Measurements from ENCODE around the gene MYL12A.
A peak's percentile ranks its signal among the peaks of the same experiment; 100 is the strongest.

MYL12A gene

DNA sequence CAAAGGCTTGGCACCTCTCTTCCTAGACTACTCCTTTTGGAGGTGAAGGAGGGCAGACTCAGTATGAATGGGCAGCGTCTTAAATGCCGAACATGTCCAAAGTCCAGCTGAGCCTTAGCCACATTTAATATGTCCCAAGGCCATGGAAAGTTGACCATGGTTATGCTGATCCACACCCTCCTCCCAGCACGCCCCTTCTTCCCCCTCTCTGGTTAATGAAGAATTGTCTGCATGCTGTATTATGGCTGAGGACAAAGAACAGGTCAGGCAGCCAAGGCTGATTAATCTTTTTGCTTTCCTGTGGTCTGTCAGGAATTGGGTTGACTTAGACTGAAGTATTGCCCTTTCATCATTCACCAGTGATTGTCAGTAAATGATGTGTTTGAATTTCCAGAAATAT, 22.0 kb upstream of the MYL12A start:
- DNase-seq, result no peak

DNA sequence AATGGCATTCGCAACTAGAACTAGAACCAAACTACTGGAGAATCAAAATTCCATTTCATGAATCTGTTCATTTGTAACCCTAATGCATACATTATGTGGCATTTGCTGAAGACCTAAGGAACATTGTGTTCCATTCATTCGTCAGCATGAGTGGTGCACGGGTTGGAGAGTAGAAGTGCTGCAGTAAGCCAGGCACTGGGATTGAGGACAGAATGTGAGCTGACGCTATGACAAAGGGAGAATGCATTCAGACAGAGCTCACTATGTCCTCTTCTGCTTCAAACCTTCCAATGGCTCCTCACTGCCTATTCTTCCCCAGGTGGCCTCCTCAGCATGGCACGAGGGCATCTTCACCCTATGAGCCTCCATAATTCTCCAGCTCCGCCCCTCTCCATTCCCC, 21.6 kb upstream of the MYL12A start:
- no peak for DNase-seq

DNA sequence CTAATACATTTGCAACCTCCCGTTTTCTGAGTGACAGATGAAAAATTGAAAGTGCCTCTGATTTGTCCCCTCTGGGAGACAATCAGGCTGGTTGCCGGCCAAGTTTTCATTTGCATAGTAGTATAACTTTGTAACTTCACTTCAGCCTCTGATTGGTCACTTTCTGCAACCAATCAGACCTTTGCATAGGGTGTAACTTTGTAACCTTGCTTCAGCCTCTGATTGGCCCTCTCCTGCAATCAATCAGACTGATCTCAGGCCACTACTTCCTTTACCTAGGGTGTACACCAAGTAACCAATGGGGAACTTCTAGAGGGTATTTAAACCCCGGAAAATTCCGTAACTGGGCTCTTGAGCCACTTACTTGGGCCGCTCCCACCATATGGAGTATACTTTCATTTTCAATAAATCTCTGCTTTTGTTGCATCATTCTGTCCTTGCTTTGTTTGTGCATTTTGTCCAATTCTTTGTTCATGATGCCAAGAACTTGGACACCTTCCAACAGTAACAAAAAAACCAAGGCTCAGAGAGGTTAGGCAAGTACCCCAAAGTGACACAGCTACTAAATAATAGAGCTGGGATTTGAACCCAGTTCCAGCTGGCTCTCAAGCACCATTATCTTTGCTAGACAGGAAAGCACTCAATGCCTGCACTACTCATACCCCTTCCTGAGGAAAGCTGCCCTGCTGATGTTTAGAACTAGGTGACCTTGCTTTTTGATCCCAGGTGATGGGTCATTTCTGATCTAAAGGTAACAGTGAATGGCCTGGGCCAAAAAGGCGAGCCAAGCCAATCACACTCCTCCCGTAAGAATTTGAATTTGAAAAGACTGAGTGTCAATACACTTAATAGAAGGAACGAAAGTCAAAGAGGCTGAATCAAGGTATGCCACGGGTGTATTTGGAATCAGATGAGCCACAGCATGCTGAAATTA, 16.9 kb upstream of the MYL12A start:
- no peak for DNase-seq

DNA sequence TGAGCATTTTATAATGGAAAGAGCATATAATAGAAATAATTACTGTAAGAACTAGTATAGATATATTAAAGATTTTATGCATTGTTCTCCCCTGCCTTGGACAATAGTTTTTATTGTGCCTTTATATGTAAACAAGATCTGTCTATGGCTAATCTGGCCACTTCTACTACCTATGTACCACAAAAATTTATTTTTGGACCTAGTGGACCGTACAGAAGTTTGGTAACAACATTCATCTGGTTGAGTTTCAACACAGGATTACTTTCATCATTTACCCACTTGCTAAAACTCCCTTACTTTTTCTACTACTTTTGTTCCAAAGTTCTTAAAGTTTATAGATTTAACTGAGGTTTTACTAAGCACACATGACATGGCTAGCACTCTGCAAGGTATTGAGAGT, 14.6 kb upstream of the MYL12A start:
- DNase-seq, result no peak

DNA sequence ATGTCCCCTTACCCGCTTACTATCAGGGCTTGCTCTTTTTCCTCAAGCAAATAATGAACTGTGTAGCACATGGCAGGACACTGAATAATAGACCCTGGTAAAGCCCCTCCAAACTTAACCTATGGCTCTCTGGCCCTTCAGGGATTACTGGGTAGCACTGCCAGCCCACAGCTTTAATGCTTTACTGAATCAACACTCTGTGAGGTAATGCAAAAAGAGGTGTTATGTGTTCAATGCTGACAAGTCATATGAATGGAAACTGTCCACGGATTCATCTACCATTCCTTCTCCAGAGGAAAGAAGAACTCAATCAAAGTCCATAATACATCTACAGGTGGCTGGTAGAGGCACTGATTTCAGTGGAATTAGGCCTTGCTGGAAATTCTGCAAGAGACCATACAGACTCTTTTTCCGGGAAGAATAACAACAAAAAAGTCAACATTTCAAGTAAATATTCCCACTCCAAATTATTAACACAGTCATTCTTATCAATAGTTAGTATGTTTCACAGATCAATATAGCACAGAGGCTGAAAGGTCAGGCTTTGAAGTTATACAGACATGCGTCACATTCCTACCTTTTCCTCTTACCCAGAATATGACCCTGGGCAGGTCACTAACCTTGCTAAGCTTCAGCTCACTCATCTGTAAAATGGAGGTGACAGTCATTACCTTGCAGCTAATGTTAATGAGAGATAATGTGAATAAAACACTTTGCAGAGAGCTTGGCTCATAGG, 14.0 kb upstream of the MYL12A start:
- DNase-seq, result no peak

DNA sequence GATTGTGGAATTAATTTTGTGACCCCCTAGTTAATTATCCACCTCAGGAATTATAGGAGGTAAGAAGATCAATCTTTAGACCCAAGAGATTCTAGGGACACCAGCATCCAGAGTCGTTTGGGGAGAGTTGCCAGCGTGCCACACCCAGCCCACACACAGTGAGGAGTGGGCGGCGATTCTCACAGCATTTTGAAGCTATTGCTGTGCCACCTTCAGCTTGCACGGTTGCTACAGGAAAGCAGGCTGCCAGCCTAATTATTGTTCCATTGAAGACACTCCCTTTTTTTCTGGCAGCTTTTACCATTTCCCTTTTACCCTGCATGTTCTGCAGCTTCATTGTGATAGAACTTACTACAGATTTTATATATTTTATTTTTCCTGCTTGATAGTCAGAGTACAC, 13.1 kb upstream of the MYL12A start:
- DNase-seq, result no peak

DNA sequence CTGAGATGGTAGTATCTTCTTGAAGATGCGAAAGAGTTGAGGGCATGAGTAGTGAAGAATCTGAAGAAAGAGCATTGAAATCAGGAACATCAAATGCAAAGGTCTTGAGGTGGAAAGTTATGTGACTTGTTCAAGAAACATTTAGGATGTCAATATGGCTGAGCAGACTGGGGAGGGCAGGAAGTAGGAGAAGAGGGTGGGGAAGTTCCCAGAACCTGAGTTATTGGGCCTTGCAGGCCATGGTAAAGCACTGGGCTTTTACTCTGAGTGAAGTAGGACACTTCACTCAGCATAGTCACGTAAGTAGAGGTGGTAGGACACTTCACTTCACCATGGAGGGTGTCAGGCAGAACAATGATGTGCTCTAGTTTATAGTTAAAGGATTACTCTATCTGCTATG, 11.8 kb upstream of the MYL12A start:
- DNase-seq, result no peak

DNA sequence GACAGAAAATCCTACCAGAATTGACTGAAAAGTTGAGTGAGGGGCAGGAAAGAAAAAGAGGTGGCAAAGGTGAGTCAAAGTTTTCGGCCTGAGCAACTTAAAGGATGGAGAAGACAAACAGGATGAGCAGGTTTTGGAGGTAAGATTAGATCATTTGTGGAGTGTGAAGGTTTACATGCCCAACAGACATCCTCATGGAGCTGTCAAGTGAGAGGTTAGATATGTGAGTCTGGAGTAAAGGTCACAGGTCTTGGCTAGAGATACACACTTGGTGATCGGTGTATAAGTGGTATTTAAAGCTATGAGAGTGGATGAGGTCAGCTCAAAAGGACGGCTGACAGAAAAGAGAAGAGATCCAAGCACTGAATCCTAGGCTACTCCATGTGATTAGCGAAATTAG, 11.1 kb upstream of the MYL12A start:
- no peak for DNase-seq

DNA sequence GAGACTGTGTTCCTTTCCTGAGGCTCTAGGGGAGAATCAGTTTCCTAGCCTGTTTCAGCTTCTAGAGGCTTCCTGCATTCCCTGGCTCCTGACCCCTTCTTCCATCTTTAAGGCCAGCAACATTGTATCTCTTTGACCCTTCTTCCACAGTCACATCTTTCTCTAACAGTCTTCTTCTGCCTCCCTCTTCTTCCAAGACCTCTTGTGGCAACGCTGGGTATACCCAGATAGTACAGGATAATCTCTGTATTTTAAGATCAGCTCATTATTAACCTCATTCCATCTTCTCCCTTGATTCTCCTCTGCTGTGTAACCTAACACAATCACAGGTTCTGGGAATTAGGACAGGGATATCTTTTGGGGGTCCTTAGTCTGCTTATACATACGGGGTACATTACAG, 8.9 kb upstream of the MYL12A start:
- no peak for DNase-seq

DNA sequence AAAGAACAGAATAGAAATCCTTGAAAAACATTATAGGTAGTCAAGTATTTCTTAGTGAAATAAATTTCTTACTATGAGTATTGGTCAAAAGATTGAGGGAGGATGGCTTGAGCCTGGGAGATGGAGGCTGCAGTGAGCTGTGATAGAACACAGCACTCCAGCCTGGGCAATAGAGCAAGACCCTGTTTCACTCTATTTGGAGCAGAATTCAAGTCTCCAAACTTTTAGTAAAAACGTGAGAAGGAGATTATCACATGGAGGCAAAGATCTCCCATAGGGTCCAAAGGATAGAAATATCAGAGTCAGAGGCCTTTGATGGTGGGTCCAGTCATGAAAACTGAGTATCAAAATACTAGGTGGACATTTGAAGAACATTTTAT, 2.4 kb upstream of the MYL12A start:
- no peak for DNase-seq

DNA sequence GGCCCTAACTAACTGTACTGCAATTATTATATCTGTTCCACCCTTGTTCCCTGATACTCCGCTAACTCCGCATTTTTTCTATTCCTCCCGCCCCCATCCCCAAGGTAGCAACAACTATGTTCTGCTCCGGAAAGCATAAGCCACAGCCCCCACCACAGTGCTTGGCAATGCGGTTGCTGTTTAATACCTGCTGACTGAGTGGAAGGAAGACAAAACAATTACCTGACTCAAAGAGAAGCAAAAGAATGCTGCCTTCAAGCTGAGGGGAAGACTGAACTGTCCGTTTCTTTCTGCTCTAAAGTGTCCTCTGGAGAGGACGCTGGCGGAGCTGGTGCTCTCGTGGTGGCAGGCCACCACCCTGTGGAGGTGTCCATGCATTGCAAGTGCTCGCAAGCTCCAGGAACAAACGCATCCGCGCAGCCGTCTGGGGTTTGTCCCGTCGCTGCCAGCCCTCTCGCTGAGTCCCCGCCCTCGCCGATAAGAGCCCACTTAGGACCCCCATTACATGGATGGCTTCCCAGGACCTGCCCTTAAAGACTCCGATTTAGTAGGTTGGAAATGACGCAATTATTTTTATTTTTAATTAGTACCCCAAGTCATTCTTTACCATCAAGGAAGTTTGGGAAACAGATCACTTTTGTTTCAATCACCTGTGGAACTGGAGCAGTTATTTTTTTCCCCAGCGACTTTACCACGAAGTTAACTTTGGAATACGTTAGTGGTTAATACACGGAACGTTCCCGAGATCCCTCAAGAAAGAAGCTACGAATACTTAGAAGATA, 1.6 kb upstream of the MYL12A start:
- peak; percentile 80 to 85 for DNase-seq

DNA sequence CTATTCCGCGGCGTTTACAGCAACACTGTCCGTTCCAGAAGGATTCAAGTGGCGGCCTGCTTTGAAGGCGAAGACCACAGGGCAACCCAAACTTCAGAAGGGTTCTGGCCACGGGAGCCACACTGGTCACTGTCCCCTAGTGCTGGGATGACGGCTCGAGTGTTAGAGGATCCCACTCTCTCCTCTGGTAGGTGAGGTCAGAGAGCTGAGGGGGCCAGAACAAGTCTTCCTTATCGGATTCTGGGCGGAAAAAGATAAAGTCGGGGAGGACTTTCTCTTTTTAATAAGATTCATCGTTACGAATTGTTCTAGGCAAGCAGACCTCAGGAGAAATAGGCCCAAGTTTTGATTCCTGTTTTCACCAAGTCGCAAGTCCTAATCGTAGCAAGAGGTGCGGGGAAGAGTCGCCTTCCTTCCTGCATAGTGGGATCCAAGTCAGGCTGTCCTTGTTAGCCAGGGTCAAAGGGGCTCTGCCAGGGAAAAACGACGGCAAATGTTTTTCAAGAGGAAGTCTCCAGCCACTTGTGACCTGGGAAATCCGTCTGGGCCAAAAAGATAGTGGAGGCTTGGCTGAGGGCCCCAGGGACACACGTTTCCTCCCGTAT, 864 bp upstream of the MYL12A start:
- no peak for DNase-seq

DNA sequence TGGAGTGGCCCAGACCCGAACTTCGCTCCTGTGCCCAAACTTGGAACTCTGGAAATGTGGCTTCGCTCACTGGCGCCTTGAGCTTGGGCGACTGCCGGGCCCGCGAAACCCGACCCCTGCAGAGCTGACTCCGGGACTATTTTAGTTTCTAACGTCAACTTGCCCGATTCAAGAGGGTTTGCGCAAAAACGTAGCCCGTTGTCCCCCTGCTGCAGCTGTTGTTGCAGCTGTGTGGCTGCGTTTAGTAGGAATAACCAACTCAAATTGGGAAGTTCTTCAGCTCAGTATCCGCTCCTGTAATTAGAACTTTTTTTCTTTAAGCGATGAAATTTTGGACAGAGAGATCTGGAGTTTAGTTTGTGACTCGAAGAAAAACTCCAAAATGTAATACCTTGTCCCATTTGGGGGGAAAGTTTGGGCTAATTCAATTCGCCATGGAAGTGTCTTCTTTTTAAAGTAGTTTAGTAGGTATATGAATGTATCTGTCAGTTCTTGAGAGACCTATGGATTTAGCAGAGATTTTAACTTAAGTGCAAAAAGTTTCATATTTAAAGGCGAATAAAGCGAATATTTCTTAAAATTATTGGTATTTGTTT, 559 bp downstream of the MYL12A start:
- no peak for DNase-seq

DNA sequence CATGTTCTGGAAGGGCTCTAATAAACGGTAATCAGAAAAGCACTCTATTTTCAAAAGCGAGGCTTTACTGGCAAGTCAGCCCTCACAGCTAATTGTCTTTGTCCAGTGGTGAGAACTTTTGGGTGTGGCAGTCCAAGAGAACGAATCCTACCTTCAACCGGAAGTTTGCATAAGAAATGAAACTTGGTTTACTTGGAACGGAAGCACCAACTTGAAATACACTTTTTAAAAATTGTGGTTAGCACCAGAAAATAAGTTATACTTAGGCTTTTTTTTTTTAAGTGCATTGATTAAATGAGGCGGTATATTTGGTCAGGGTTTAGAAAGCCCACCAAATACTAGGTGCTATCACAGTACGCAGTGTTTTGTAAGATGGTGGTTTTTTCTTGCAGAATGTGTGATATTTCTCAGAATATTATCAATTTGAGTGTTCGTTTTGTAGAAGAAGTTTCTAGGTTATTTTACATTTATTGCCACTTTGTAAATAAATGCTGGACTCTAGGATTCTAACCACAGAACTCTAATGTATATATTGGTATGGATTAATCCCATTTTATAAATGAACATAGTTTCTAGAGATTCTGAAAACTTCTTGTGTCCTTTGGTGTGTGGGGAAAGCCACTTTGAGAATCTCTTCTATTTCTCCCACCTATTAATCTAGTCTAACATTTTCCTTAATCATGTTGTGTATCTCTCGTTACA, 1.2 kb downstream of the MYL12A start:
- DNase-seq, result peak; percentile 24 to 65

DNA sequence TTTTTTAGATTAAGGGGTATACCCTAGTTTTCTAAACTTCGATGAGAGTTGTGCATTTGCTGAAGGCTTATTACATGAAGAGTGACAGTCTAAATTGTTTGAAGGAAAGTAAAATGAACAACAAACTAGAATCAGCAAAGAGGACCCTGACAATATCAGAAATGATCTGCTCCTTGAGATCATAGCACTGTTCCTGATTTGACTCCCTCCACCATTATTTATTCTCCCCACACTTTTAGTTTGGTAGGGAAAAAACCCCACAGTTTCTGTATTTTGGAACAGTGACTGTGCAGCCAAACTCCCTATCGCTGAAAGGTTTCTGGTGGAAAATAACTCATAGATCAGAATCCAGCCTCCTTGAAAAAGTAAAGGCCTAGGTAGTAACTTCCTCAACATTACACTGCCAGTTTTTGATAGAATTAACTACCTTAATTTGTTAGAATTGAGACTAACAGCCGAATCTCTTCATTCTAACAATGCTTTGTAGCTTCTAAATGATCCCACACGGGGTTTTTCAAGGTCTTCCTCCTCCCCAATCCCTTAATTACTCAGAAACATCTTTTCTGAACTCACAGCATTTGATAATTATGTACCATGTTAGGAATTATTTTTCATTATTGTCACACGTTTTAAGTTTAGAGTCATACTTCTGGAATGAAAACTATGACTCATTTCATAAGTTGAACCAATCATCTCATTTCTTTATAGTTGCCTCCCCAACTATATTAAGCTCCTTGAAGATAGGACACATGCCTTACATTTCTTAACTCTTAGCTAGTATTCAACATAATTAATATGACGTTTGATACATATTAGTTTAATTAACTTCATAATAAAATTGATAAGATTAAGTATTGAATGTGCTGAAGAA, 2.9 kb downstream of the MYL12A start:
- DNase-seq, result no peak

DNA sequence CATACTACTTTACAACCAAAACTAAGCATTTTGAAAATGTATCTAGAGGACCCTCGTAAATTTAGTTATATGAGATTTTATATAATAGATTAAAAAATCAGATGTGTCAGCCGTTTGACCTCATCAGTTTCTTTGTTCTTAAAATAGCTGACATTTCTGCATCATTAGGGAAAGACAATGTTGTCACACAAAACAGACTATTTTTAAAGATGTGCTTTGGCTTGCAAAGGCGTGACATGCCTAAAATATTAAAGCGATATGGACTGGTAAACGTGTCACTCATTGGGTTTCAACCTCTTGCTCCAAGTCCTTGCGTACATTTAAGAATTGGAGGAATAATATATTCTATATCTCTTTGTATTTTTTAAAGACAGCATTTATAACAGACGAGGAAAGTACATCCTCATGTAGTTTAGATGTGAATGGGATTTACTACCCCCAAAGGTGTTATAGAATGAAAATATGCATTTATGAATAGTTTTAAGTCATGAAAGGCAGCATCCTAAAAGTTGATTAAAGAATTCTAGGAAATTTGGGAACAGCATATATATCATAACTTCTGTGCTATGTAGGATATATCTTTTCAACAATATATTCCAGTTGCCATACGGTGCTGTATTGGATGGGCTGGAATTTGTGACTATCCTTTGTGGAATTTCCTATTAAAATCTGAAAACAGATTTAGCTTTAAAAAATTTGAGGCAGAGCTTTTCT, 3.8 kb downstream of the MYL12A start:
- DNase-seq, result no peak

DNA sequence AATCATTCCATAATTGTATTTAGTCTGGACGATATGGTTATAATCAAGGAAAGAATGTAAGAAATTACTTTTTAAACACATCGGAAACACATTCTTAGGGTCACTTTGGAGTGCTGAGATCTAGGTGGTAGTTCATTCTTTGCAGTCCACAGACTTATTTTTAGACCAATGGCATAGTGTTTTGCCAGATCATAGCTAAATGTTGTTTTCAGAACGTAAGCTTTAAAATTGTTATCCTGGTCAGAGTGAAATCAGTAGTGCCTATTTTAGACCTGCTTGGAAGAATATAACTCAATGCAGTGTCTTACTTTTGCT, 4.3 kb downstream of the MYL12A start:
- no peak for DNase-seq

DNA sequence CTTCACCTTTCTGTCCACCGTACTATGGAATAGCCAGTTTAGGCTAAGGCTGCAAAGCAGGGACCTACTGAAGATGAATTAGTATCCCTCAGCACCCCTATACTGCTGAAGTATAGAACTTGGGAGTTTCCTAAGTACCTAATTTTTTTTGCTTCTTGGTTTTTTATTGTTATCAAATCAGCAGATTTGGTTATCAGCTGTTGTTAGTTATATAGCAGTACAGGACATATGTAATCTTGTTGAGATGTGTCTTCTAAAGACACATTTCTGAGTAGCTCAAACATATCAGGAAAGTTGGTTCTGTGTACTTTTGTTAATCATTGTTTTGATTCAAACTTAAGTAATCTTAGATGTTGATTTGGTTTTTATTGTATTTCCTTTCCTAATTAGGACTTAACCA, 5.2 kb downstream of the MYL12A start:
- DNase-seq, result no peak

DNA sequence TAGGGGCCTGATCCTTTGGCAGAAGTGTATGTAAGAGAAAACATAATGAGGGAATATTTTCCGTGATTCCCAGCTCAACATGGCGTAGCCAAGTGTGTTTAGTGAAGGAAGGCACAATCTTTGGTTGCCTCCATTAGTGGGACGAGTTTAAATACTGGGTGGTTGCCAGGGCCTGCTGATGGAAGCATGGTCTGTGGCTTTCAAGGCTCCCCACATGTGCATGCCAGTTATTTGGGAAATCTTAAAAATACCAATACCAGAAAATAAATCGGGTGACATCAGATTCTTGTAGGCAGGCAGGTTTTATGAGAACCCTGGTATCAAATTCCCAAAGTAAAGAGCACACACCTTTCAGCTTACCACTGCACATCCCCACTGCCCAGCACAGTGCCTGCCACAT, 7.1 kb downstream of the MYL12A start:
- DNase-seq, result no peak

DNA sequence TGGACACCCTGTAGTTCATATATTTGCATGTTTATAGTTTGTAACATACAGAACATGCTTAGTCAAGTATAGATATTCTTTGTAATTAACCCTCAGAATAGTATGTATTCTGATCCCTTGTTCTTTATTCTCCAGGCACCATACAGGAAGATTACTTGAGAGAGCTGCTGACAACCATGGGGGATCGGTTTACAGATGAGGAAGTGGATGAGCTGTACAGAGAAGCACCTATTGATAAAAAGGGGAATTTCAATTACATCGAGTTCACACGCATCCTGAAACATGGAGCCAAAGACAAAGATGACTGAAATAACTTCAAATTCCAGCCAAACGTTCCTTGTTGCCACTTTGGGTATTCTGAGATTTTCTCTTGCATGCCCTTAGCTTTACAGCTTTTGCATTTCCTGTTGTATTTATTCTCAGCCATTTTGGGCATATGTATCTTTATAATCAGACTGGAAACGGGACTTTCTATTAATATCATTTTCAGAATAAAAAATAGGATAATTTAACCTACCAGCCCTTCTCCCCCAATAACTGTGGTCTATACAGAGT, 8.1 kb downstream of the MYL12A start:
- no peak for DNase-seq
